Mucosa of rectum (tissue), 2 donors: Measurements from ENCODE around the gene DSG4.

Experiments
- H3K27ac ChIP-seq, 2 donors: one replicate each; pipeline ENCODE4 v1.7.0; 2013; ENCODE audit warnings: inconsistent platforms in 2 of 2, low read depth in 2 of 2, low read length in 2 of 2
- H3K27me3 ChIP-seq, 2 donors: one replicate each; pipeline ENCODE4 v1.7.0; 2013; ENCODE audit warnings: low read length in 2 of 2; ENCODE audit not compliant: control insufficient read depth in 2 of 2, insufficient read depth in 2 of 2
- H3K36me3 ChIP-seq, 2 donors: one replicate each; pipeline ENCODE4 v1.7.0; 2013; ENCODE audit warnings: low read length in 2 of 2; ENCODE audit not compliant: control insufficient read depth in 2 of 2, insufficient read depth in 2 of 2
- H3K4me1 ChIP-seq, 2 donors: one replicate each; pipeline ENCODE4 v1.7.0; 2013; ENCODE audit warnings: low read length in 2 of 2, mild to moderate bottlenecking in 1 of 2; ENCODE audit not compliant: control insufficient read depth in 2 of 2, insufficient read depth in 2 of 2
- H3K4me3 ChIP-seq, 2 donors: one replicate each; pipeline ENCODE4 v1.7.0; 2013; ENCODE audit warnings: low read length in 2 of 2
- H3K9ac ChIP-seq, 2 donors: one replicate each; pipeline ENCODE4 v1.7.0; 2013; ENCODE audit warnings: low read length in 2 of 2, low read depth in 1 of 2, mild to moderate bottlenecking in 1 of 2
- H3K9me3 ChIP-seq, 2 donors: one replicate each; pipeline ENCODE4 v1.7.0; 2013; ENCODE audit warnings: low read length in 2 of 2; ENCODE audit not compliant: control insufficient read depth in 2 of 2
- donor health status: healthy.
- donor health status: Normal muscosa, but diverticular disease.

The DSG4 gene

DNA sequence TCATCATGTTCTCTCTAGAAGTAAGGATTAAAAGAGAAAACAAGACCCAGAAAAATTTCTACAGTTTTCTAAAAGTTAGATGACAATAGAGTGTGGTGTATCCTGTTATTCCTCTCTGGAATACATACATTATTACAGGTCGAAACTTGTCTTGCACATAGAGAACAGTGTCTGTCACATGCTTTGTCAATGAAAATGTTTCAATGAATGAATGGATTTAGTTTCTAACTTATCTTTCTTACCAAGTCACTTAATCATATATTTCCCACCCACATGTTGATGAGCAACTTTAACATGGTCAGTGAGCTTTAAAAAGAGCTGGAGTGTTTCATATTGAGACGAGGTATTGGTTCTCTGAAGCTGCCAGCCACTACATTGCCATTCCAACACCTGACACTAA is 4.3 kb downstream of the DSG4 start:
- Histone ChIP-seq H3K9me3 (no peaks in the 10 kb centered on the region), H3K36me3 (no peaks in the 10 kb centered on the region), H3K4me3 (no peak overlapping the region), H3K4me1 (no peaks in the 10 kb centered on the region), H3K27me3 (no peaks in the 10 kb centered on the region), H3K27ac (no peak overlapping the region), H3K9ac (no peak overlapping the region)

DNA sequence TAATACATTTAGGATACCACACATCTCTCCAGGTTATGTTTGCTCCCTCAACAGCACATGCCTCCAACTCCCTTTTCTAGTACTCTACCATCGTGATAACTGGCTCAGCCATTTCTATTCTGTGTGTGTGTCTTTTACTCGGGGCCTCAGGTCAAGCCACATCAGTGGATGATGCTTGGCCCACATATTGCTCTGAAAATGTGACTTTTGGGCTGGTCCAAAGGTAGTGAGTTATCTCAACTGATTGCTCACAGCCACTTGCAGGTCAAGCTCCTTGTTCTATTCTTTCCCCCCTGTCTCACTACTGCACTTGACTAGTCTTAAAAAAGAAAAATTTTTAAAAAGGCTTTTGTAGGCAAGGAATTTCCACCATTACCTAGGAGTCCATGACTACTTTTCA is 5.5 kb downstream of the DSG4 start:
- H3K4me1 ChIP-seq, result no peaks in the 10 kb centered on the region
- H3K36me3 ChIP-seq, result no peaks in the 10 kb centered on the region
- no peak overlapping the region for H3K27ac ChIP-seq
- no peak overlapping the region for H3K9ac ChIP-seq
- H3K4me3 ChIP-seq, result no peak overlapping the region
- H3K9me3 ChIP-seq, result no peaks in the 10 kb centered on the region
- no peaks in the 10 kb centered on the region for H3K27me3 ChIP-seq

DNA sequence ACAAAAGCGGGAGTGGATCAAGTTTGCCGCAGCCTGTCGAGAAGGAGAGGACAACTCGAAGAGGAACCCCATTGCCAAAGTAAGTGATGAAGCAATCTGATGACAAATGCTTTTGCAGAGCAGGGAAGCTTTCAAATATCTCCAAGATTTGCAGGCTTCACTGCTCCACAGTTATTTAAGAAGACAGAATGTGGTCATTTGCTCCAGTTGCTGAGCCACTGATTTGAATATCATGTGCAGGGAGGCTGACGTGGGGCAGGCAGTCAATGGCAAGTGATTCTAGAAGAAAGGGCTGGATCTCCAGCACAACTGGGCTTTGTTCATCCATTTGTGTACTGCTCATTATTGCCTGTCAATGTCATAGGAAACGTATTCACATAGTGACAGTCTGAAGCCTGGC is 10.2 kb downstream of the DSG4 start:
- no peak overlapping the region for H3K9ac ChIP-seq
- H3K4me3 ChIP-seq, result no peak overlapping the region
- no peaks in the 10 kb centered on the region for H3K27me3 ChIP-seq
- no peaks in the 10 kb centered on the region for H3K36me3 ChIP-seq
- H3K9me3 ChIP-seq, result no peaks in the 10 kb centered on the region
- H3K4me1 ChIP-seq, result no peaks in the 10 kb centered on the region
- H3K27ac ChIP-seq, result no peak overlapping the region

DNA sequence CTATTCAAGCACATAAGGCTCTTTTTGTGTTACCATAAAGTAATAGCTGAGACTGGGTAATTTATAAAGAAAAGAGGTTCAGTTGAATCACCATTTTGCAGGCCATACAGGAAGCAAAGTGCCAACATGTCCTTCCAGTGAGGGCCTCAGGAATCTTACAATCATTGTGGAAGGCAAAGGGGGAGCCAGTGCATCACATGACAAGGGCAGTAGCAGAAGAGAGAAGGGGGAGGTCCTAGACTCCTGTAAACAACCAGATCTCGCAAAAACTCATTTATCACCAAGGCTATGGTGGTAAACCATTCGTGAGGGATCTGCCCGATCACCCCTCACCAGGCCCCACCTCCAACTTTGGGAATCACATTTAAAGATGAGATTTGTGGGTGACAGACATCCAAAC is 16.7 kb downstream of the DSG4 start:
- Histone ChIP-seq H3K4me1 (peaks cover 7 to 19% of the 10 kb centered on the region in 2 donors), H3K27ac (no peak overlapping the region), H3K27me3 (no peaks in the 10 kb centered on the region), H3K9ac (no peak overlapping the region), H3K4me3 (no peak overlapping the region), H3K9me3 (no peaks in the 10 kb centered on the region), H3K36me3 (no peaks in the 10 kb centered on the region)

GRCh38 chr18:31396796-31397612 is 20.4 kb downstream of the DSG4 start:
- H3K9me3 ChIP-seq, result no peaks in the 10 kb centered on the region
- no peaks in the 10 kb centered on the region for H3K27me3 ChIP-seq
- H3K4me3 ChIP-seq, result peak overlapping the region; percentile 38 to 52
- peak overlapping the region; percentile 46 to 60 for H3K9ac ChIP-seq
- no peaks in the 10 kb centered on the region for H3K36me3 ChIP-seq
- H3K27ac ChIP-seq, result peak overlapping the region; percentile 87
- H3K4me1 ChIP-seq, result peaks cover 11 to 51% of the 10 kb centered on the region in 2 donors

DNA sequence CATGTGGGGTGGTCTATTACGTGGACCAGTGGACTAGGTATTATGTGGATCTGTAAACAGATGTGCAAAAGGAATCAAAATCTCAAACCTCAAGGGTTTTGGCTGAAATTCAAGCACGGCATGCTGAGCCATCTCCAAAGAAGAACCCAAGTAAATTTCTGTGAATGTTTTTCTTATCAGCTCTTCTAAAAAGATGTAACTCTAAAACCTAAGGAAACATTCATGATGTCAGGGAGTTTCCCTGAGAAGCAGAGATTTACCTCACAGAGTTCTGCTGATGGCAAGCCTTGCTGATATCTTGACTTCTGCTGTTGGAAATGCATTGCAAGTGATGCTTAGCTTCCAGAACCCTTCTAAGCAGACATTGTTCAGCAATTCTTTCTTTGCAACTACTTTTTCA is 21.6 kb downstream of the DSG4 start:
- H3K9ac ChIP-seq, result no peak overlapping the region
- H3K4me1 ChIP-seq, result peaks cover 15 to 53% of the 10 kb centered on the region in 2 donors

GRCh38 chr18:31399306-31400032 is 22.9 kb downstream of the DSG4 start:
- H3K27me3 ChIP-seq, result no peaks in the 10 kb centered on the region
- H3K9ac ChIP-seq, result peak overlapping the region in 1 of 2 donors; percentile 38
- H3K9me3 ChIP-seq, result no peaks in the 10 kb centered on the region
- H3K27ac ChIP-seq, result peak overlapping the region; percentile 71 to 72
- H3K36me3 ChIP-seq, result no peaks in the 10 kb centered on the region
- H3K4me1 ChIP-seq, result peaks cover 15 to 53% of the 10 kb centered on the region in 2 donors
- peak overlapping the region; percentile 19 to 32 for H3K4me3 ChIP-seq

More for the DNA sequence above, 21.6 kb downstream of the DSG4 start:
- peak overlapping the region; percentile 13 to 42 for H3K27ac ChIP-seq
- H3K9me3 ChIP-seq, result no peaks in the 10 kb centered on the region
- no peak overlapping the region for H3K4me3 ChIP-seq
- H3K36me3 ChIP-seq, result no peaks in the 10 kb centered on the region
- no peaks in the 10 kb centered on the region for H3K27me3 ChIP-seq

GRCh38 chr18:31401156-31402025 is 24.8 kb downstream of the DSG4 start:
- Histone ChIP-seq H3K27me3 (no peaks in the 10 kb centered on the region), H3K27ac (peak overlapping the region in 1 of 2 donors; percentile 7), H3K36me3 (no peaks in the 10 kb centered on the region), H3K9ac (no peak overlapping the region), H3K4me1 (peaks cover 15 to 47% of the 10 kb centered on the region in 2 donors), H3K9me3 (no peaks in the 10 kb centered on the region), H3K4me3 (no peak overlapping the region)

DNA sequence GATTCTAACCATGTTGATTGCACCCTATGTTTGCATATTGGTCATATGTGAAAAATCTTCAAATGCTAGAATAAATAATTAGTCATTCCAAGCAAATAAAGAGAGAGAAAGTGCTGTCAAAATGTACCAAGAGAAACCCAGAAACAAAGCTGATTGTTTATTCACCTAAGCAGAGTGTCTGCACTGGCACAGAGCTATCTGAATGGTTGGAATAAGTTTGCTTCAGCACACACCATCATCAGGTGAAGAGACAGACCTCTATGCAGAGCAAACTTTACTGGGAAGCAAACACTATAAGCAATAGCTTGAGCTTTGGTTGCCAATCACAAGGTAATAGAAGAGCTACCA is 25.4 kb downstream of the DSG4 start:
- Histone ChIP-seq H3K27ac (peak overlapping the region in 1 of 2 donors; percentile 7), H3K36me3 (no peaks in the 10 kb centered on the region), H3K9me3 (no peaks in the 10 kb centered on the region), H3K4me1 (peaks cover 12 to 43% of the 10 kb centered on the region in 2 donors), H3K4me3 (no peak overlapping the region), H3K27me3 (no peaks in the 10 kb centered on the region), H3K9ac (no peak overlapping the region)

- H3K27ac ChIP-seq, result no peak overlapping the region
- no peak overlapping the region for H3K4me3 ChIP-seq
- H3K9ac ChIP-seq, result no peak overlapping the region
- peaks cover 9 to 34% of the 10 kb centered on the region in 2 donors for H3K4me1 ChIP-seq
- H3K9me3 ChIP-seq, result no peaks in the 10 kb centered on the region
- H3K27me3 ChIP-seq, result no peaks in the 10 kb centered on the region
- no peaks in the 10 kb centered on the region for H3K36me3 ChIP-seq
These were observed 26.8 kb downstream of the DSG4 start for GRCh38 chr18:31403409-31403808.
